Measurements from ENCODE around the gene SLC4A7. TPM values are rescaled to one million over a fixed set of nuclear protein-coding genes. Genes with fewer than 3 reads are reported as not detected.

SLC4A7 gene
- total and polyA plus RNA-seq, 4 donors: 3.3 to 87.1 (median 11.9) TPM

DNA sequence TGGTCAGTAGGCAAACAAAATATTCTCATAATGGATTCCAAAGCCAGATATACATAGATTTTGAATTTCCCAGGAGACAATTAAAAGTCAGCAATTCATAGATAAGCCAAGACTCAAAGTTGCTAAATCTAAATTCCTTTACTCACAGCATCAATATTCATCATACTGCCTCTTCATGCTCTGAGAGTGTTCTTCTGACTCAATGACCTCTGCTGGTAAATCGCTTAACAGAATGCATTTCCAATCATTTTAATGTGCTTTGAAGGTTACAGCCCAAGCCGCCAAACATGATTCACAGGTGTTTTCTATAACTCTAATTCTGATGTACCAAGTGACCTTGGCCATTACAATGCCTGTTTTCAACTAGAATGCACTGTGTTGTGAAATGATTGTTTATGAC is 24.2 kb upstream of the SLC4A7 start:
- TF ChIP-seq, protein P1, sequence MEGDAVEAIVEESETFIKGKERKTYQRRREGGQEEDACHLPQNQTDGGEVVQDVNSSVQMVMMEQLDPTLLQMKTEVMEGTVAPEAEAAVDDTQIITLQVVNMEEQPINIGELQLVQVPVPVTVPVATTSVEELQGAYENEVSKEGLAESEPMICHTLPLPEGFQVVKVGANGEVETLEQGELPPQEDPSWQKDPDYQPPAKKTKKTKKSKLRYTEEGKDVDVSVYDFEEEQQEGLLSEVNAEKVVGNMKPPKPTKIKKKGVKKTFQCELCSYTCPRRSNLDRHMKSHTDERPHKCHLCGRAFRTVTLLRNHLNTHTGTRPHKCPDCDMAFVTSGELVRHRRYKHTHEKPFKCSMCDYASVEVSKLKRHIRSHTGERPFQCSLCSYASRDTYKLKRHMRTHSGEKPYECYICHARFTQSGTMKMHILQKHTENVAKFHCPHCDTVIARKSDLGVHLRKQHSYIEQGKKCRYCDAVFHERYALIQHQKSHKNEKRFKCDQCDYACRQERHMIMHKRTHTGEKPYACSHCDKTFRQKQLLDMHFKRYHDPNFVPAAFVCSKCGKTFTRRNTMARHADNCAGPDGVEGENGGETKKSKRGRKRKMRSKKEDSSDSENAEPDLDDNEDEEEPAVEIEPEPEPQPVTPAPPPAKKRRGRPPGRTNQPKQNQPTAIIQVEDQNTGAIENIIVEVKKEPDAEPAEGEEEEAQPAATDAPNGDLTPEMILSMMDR (IDR thresholded peaks at IDR 0.05; ENCODE audit: control extremely low read depth, extremely low read depth): no peak
- DNase-seq (no peak), ATAC-seq (ENCODE audit: insufficient read depth, low FRiP score) (no peak)
- H3K9me3 ChIP-seq (ENCODE audit: control insufficient read depth in 4 of 4, insufficient read depth in 3 of 4, low read length in 3 of 4): no peaks in the 10 kb centered on the region
- no peak overlapping the region for H3K27ac ChIP-seq (ENCODE audit: low read depth in 1 of 2, low read length in 1 of 2)
- H3K27me3 ChIP-seq (ENCODE audit: control insufficient read depth in 3 of 3, insufficient read depth in 3 of 3, low read length in 2 of 3): no peaks in the 10 kb centered on the region
- no peaks in the 10 kb centered on the region for H3K36me3 ChIP-seq (ENCODE audit: control insufficient read depth in 4 of 4, insufficient read depth in 4 of 4, low read length in 4 of 4)
- peaks cover 0 to 4% (median 0%) of the 10 kb centered on the region in 5 donors for H3K4me1 ChIP-seq (ENCODE audit: control insufficient read depth in 5 of 5, insufficient read depth in 5 of 5, low read length in 5 of 5)
- no peak overlapping the region for H3K9ac ChIP-seq (ENCODE audit: insufficient read depth in 1 of 2, low read length in 2 of 2)
- WGBS, 2 donors: 89 to 92% methylated on average over 2 of the region's 2 CpGs
- no peak overlapping the region for H3K4me3 ChIP-seq

DNA sequence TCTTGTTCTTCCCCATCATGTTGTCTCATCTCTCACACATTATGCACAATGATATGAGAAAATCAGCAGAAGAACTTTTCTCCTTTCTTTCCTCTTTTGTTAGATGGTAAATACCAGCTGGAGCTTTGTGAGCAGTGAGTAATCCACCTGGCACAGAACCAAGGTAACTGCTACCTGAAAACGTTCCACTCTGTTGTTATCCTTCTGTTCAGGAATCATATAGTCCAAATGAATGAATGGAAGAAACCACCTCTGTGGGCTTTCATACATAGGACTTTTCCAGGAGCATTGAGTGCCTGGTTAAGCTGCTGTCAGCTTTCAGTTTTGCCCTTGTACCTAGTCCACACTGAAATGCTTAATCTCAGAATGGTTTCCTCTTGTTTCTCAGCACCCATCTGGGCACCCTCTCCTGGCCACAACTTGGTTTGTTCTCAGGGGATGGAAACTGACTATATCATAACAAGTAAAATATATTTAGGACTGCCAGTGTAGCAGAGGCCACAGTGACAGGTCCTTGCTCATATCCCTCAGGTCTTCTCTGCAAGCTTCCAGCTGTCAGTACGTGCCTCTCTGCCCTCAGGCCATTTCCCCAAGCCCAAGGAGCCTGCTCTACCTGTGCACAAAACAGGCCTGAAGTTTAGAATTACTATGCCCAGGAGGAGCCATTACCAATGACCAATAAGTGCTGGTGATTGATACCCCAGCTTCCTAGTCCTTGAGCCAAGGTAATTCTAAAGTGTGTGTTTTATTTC is 23.5 kb upstream of the SLC4A7 start:
- no peak for ATAC-seq (ENCODE audit: insufficient read depth, low FRiP score)
- Histone ChIP-seq H3K4me1 (ENCODE audit: control insufficient read depth in 5 of 5, insufficient read depth in 5 of 5, low read length in 5 of 5) (peaks cover 0 to 4% (median 0%) of the 10 kb centered on the region in 5 donors), H3K36me3 (ENCODE audit: control insufficient read depth in 4 of 4, insufficient read depth in 4 of 4, low read length in 4 of 4) (no peaks in the 10 kb centered on the region), H3K27ac (ENCODE audit: low read depth in 1 of 2, low read length in 1 of 2) (no peak overlapping the region), H3K4me3 (no peak overlapping the region), H3K9ac (ENCODE audit: insufficient read depth in 1 of 2, low read length in 2 of 2) (no peak overlapping the region), H3K27me3 (ENCODE audit: control insufficient read depth in 3 of 3, insufficient read depth in 3 of 3, low read length in 2 of 3) (no peaks in the 10 kb centered on the region), H3K9me3 (ENCODE audit: control insufficient read depth in 4 of 4, insufficient read depth in 3 of 4, low read length in 3 of 4) (no peaks in the 10 kb centered on the region)
- TF ChIP-seq, protein P1 (IDR thresholded peaks at IDR 0.05; ENCODE audit: control extremely low read depth, extremely low read depth): no peak
- DNase-seq: no peak
- WGBS, 2 donors: 55 to 67% methylated on average over 2 of the region's 2 CpGs

DNA sequence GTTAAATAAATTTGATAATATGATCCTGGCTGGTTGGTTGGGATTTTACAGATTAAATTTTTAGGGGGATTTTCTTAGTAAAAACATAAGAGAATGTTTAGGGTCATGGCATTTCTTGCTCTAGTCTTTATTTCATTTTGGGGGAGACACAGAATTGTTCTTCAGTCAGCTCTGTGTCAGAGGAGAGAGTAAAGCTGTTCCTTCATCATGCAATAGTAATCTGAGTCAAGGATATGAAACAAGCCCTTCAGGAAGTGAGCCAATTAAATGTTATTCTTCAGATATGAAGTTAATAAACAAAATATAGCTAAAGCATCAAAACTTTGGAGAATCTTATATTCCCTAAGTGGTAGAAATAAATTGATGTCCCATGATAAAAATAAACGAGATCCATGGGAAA is 22.9 kb upstream of the SLC4A7 start:
- DNase-seq: no peak
- Histone ChIP-seq H3K9me3 (ENCODE audit: control insufficient read depth in 4 of 4, insufficient read depth in 3 of 4, low read length in 3 of 4) (no peaks in the 10 kb centered on the region), H3K36me3 (ENCODE audit: control insufficient read depth in 4 of 4, insufficient read depth in 4 of 4, low read length in 4 of 4) (no peaks in the 10 kb centered on the region), H3K4me1 (ENCODE audit: control insufficient read depth in 5 of 5, insufficient read depth in 5 of 5, low read length in 5 of 5) (peaks cover 0 to 4% (median 0%) of the 10 kb centered on the region in 5 donors), H3K27me3 (ENCODE audit: control insufficient read depth in 3 of 3, insufficient read depth in 3 of 3, low read length in 2 of 3) (no peaks in the 10 kb centered on the region), H3K4me3 (no peak overlapping the region), H3K9ac (ENCODE audit: insufficient read depth in 1 of 2, low read length in 2 of 2) (no peak overlapping the region), H3K27ac (ENCODE audit: low read depth in 1 of 2, low read length in 1 of 2) (no peak overlapping the region)
- TF ChIP-seq, protein P1 (IDR thresholded peaks at IDR 0.05; ENCODE audit: control extremely low read depth, extremely low read depth): no peak
- 58 to 75% methylated on average over 1 of the region's 1 CpG for WGBS, 2 donors
- no peak for ATAC-seq (ENCODE audit: insufficient read depth, low FRiP score)

Measured in lung (tissue), 12 donors.